ENCODE data around the gene VDR. TPM values are rescaled to one million over a fixed set of nuclear protein-coding genes. Genes with fewer than 3 reads are reported as not detected.

Gene VDR
- total and polyA plus RNA-seq, 2 donors (not counting 1 experiment from before 2014, with no cell fraction given): 0.37 to 0.42 TPM

GRCh38 chr12:47851303-47851952, 53.4 kb downstream of the VDR start:
- H3K27me3 Mint-ChIP-seq: no peaks in the 10 kb centered on the region
- H3K27me3 ChIP-seq (replicated peaks in 1 of 4; ENCODE audit: control extremely low read depth in 1 of 4, control insufficient read depth in 3 of 4, insufficient read depth in 4 of 4, low read length in 3 of 4): no peaks in the 10 kb centered on the region
- CTCF ChIA-PET: interaction anchor here (1.3 kb wide), 1 partner anchor 11 kb away, joined by 4 read pairs; no protein-coding TSS in a partner anchor
- H3K4me2 ChIP-seq (replicated peaks; ENCODE audit: low read depth, low read length, poor library complexity, severe bottlenecking): no peak overlapping the region
- no peak for TF ChIP-seq EZH2 (IDR thresholded peaks at IDR 0.05; ENCODE audit: borderline replicate concordance, insufficient read depth, low read depth, low read length, poor library complexity, severe bottlenecking)
- TF ChIP-seq, protein P1, sequence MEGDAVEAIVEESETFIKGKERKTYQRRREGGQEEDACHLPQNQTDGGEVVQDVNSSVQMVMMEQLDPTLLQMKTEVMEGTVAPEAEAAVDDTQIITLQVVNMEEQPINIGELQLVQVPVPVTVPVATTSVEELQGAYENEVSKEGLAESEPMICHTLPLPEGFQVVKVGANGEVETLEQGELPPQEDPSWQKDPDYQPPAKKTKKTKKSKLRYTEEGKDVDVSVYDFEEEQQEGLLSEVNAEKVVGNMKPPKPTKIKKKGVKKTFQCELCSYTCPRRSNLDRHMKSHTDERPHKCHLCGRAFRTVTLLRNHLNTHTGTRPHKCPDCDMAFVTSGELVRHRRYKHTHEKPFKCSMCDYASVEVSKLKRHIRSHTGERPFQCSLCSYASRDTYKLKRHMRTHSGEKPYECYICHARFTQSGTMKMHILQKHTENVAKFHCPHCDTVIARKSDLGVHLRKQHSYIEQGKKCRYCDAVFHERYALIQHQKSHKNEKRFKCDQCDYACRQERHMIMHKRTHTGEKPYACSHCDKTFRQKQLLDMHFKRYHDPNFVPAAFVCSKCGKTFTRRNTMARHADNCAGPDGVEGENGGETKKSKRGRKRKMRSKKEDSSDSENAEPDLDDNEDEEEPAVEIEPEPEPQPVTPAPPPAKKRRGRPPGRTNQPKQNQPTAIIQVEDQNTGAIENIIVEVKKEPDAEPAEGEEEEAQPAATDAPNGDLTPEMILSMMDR (IDR thresholded peaks at IDR 0.05): no peak
- DNase-seq: no peak
- POLR2A ChIA-PET: no interaction called here
- H3K9me3 ChIP-seq (ENCODE audit: control extremely low read depth in 1 of 3, control insufficient read depth in 2 of 3, insufficient read depth in 1 of 3, low read length in 2 of 3): no peaks in the 10 kb centered on the region
- H3K36me3 ChIP-seq (replicated peaks in 1 of 2; ENCODE audit: control extremely low read depth in 1 of 2, control insufficient read depth in 1 of 2, extremely low read depth in 1 of 2, insufficient read depth in 2 of 2, low read length in 1 of 2): no peaks in the 10 kb centered on the region
- ATAC-seq (ENCODE audit: low read depth): no peak
- H3K4me3 Mint-ChIP-seq: no peak overlapping the region
- WGBS (ENCODE audit: insufficient coverage): 79% methylated on average over 3 of the region's 3 CpGs
- no peak overlapping the region for H2AFZ ChIP-seq (ENCODE audit: insufficient read depth, low read depth, low read length, poor library complexity, severe bottlenecking)
- H3K79me2 ChIP-seq (ENCODE audit: control insufficient read depth, insufficient read depth, low read length): no peaks in the 10 kb centered on the region
- intact Hi-C loops (cut with micrococcal nuclease): no loop called here
- H4K20me1 ChIP-seq (ENCODE audit: control insufficient read depth, insufficient read depth, low read length, poor library complexity, severe bottlenecking): no peaks in the 10 kb centered on the region
- H3K4me3 ChIP-seq (ENCODE audit: control extremely low read depth in 1 of 5, extremely low read depth in 1 of 5, insufficient read depth in 1 of 5, low read depth in 2 of 5, low read length in 4 of 5): no peak overlapping the region
- H3K27ac Mint-ChIP-seq: no peak overlapping the region
- H3K4me1 ChIP-seq (ENCODE audit: control insufficient read depth in 2 of 2, insufficient read depth in 2 of 2, low read length in 2 of 2): no peaks in the 10 kb centered on the region
- no peak overlapping the region for H3K27ac ChIP-seq (ENCODE audit: low read length in 2 of 2)
- no peaks in the 10 kb centered on the region for H3K4me1 Mint-ChIP-seq
- no peak overlapping the region for H3K9ac ChIP-seq (ENCODE audit: low read length)
- H3K9me3 Mint-ChIP-seq (ENCODE audit: insufficient read depth): no peaks in the 10 kb centered on the region
